ENCODE results near the gene FRYL. TPM values are rescaled to one million over a fixed set of nuclear protein-coding genes. Genes with fewer than 3 reads are reported as not detected.
"Not testable (repeated sequence)": the region's sequence is repeated elsewhere in the genome, so short reads cannot be mapped to it uniquely, and the experiment has no call there.

The FRYL gene
- total RNA-seq, 1 donor: 44.0 TPM

GRCh38 chr4:48688953-48689352 lies 91.1 kb downstream of the FRYL start:
- DNase-seq (ENCODE audit: low read depth): no peak
- H3K4me3 ChIP-seq (ENCODE audit: low read depth, low read length): no peak overlapping the region
- TF ChIP-seq CTCF (IDR thresholded peaks at IDR 0.05; ENCODE audit: insufficient read depth, low read depth, low read length): no peak

- no peak for DNase-seq (ENCODE audit: low read depth)
- no peak for TF ChIP-seq CTCF (IDR thresholded peaks at IDR 0.05; ENCODE audit: insufficient read depth, low read depth, low read length)
- H3K4me3 ChIP-seq (ENCODE audit: low read depth, low read length): no peak overlapping the region
Measured at GRCh38 chr4:48687313-48688051, 92.6 kb downstream of the FRYL start.

GRCh38 chr4:48686369-48686768 lies 93.7 kb downstream of the FRYL start:
- TF ChIP-seq CTCF (IDR thresholded peaks at IDR 0.05; ENCODE audit: insufficient read depth, low read depth, low read length): no peak
- H3K4me3 ChIP-seq (ENCODE audit: low read depth, low read length): no peak overlapping the region
- no peak for DNase-seq (ENCODE audit: low read depth)

- peak; percentile 2 for TF ChIP-seq CTCF (IDR thresholded peaks at IDR 0.05; ENCODE audit: insufficient read depth, low read depth, low read length)
- no peak overlapping the region for H3K4me3 ChIP-seq (ENCODE audit: low read depth, low read length)
- DNase-seq (ENCODE audit: low read depth): peak; percentile 25
Measured at GRCh38 chr4:48683784-48684666, 96.1 kb downstream of the FRYL start.

GRCh38 chr4:48682870-48683269 lies 97.2 kb downstream of the FRYL start:
- DNase-seq (ENCODE audit: low read depth); H3K4me3 ChIP-seq (ENCODE audit: low read depth, low read length): not testable (repeated sequence)

- H3K4me3 ChIP-seq (ENCODE audit: low read depth, low read length): no peak overlapping the region
- TF ChIP-seq CTCF (IDR thresholded peaks at IDR 0.05; ENCODE audit: insufficient read depth, low read depth, low read length): peak; percentile 48
- peak; percentile 49 for DNase-seq (ENCODE audit: low read depth)
Measured at GRCh38 chr4:48681856-48682255, 98.2 kb downstream of the FRYL start.

- no peak for DNase-seq (ENCODE audit: low read depth)
- no peak for TF ChIP-seq CTCF (IDR thresholded peaks at IDR 0.05; ENCODE audit: insufficient read depth, low read depth, low read length)
- H3K4me3 ChIP-seq (ENCODE audit: low read depth, low read length): no peak overlapping the region
Measured at GRCh38 chr4:48680848-48681568, 99.1 kb downstream of the FRYL start.
